ENCODE data around the gene SOS2.
"Not testable (repeated sequence)": the region's sequence is repeated elsewhere in the genome, so short reads cannot be mapped to it uniquely, and the experiment has no call there.

The SOS2 gene

GRCh38 chr14:50083467-50084337 is 147.7 kb downstream of the SOS2 start:
- Histone ChIP-seq H3K27me3 (ENCODE audit: insufficient read depth, low read length, poor library complexity, severe bottlenecking) (no peaks in the 10 kb centered on the region), H3K4me2 (ENCODE audit: low read depth, low read length, poor library complexity, severe bottlenecking) (no peak overlapping the region), H3K4me1 (ENCODE audit: insufficient read depth, low read length, poor library complexity, severe bottlenecking) (peaks cover 8% of the 10 kb centered on the region), H3K4me3 (ENCODE audit: low read length, poor library complexity, severe bottlenecking) (no peak overlapping the region), H3K36me3 (ENCODE audit: insufficient read depth, low read length) (no peaks in the 10 kb centered on the region), H3K9me2 (replicated peaks; ENCODE audit: low read depth, low read length) (no peaks in the 10 kb centered on the region), H4K20me1 (ENCODE audit: insufficient read depth, low read length, poor library complexity, severe bottlenecking) (no peaks in the 10 kb centered on the region), H2AFZ (ENCODE audit: low read length) (no peak overlapping the region), H3F3A (ENCODE audit: low read depth) (no peaks in the 10 kb centered on the region), H3K9me3 (ENCODE audit: insufficient read depth, low read depth, low read length) (no peaks in the 10 kb centered on the region), H3K9ac (ENCODE audit: low read depth, low read length, poor library complexity, severe bottlenecking) (no peak overlapping the region), H3K79me2 (ENCODE audit: insufficient read depth, low read length) (no peaks in the 10 kb centered on the region)
- TF ChIP-seq EZH2phosphoT487 (IDR thresholded peaks at IDR 0.05; ENCODE audit: borderline replicate concordance) = no peak
- TF ChIP-seq CTCF (conservative IDR thresholded peaks at IDR 0.05; ENCODE audit: low read length) = no peak

GRCh38 chr14:50082784-50083466 is 148.5 kb downstream of the SOS2 start:
- H2AFZ ChIP-seq (ENCODE audit: low read length) = no peak overlapping the region
- H4K20me1 ChIP-seq (ENCODE audit: insufficient read depth, low read length, poor library complexity, severe bottlenecking) = no peaks in the 10 kb centered on the region
- H3K4me2 ChIP-seq (ENCODE audit: low read depth, low read length, poor library complexity, severe bottlenecking) = no peak overlapping the region
- H3K9me2 ChIP-seq (replicated peaks; ENCODE audit: low read depth, low read length) = no peaks in the 10 kb centered on the region
- H3K79me2 ChIP-seq (ENCODE audit: insufficient read depth, low read length) = no peaks in the 10 kb centered on the region
- peaks cover 8% of the 10 kb centered on the region for H3K4me1 ChIP-seq (ENCODE audit: insufficient read depth, low read length, poor library complexity, severe bottlenecking)
- TF ChIP-seq EZH2phosphoT487 (IDR thresholded peaks at IDR 0.05; ENCODE audit: borderline replicate concordance) (no peak), CTCF (conservative IDR thresholded peaks at IDR 0.05; ENCODE audit: low read length) (no peak)
- H3K27me3 ChIP-seq (ENCODE audit: insufficient read depth, low read length, poor library complexity, severe bottlenecking) = no peaks in the 10 kb centered on the region
- no peaks in the 10 kb centered on the region for H3F3A ChIP-seq (ENCODE audit: low read depth)
- H3K36me3 ChIP-seq (ENCODE audit: insufficient read depth, low read length) = no peaks in the 10 kb centered on the region
- H3K9ac ChIP-seq (ENCODE audit: low read depth, low read length, poor library complexity, severe bottlenecking) = no peak overlapping the region
- H3K4me3 ChIP-seq (ENCODE audit: low read length, poor library complexity, severe bottlenecking) = no peak overlapping the region
- no peaks in the 10 kb centered on the region for H3K9me3 ChIP-seq (ENCODE audit: insufficient read depth, low read depth, low read length)

GRCh38 chr14:50082308-50082742 is 149.1 kb downstream of the SOS2 start:
- H3K4me3 ChIP-seq (ENCODE audit: low read length, poor library complexity, severe bottlenecking) = no peak overlapping the region
- H3K27me3 ChIP-seq (ENCODE audit: insufficient read depth, low read length, poor library complexity, severe bottlenecking) = no peaks in the 10 kb centered on the region
- no peaks in the 10 kb centered on the region for H4K20me1 ChIP-seq (ENCODE audit: insufficient read depth, low read length, poor library complexity, severe bottlenecking)
- H3K9me3 ChIP-seq (ENCODE audit: insufficient read depth, low read depth, low read length) = no peaks in the 10 kb centered on the region
- H2AFZ ChIP-seq (ENCODE audit: low read length) = no peak overlapping the region
- H3K9me2 ChIP-seq (replicated peaks; ENCODE audit: low read depth, low read length) = no peaks in the 10 kb centered on the region
- no peak overlapping the region for H3K9ac ChIP-seq (ENCODE audit: low read depth, low read length, poor library complexity, severe bottlenecking)
- no peaks in the 10 kb centered on the region for H3K79me2 ChIP-seq (ENCODE audit: insufficient read depth, low read length)
- TF ChIP-seq CTCF (conservative IDR thresholded peaks at IDR 0.05; ENCODE audit: low read length) (no peak), EZH2phosphoT487 (IDR thresholded peaks at IDR 0.05; ENCODE audit: borderline replicate concordance) (no peak)
- H3K36me3 ChIP-seq (ENCODE audit: insufficient read depth, low read length) = no peaks in the 10 kb centered on the region
- peaks cover 5% of the 10 kb centered on the region for H3K4me1 ChIP-seq (ENCODE audit: insufficient read depth, low read length, poor library complexity, severe bottlenecking)
- no peaks in the 10 kb centered on the region for H3F3A ChIP-seq (ENCODE audit: low read depth)
- H3K4me2 ChIP-seq (ENCODE audit: low read depth, low read length, poor library complexity, severe bottlenecking) = no peak overlapping the region

DNA sequence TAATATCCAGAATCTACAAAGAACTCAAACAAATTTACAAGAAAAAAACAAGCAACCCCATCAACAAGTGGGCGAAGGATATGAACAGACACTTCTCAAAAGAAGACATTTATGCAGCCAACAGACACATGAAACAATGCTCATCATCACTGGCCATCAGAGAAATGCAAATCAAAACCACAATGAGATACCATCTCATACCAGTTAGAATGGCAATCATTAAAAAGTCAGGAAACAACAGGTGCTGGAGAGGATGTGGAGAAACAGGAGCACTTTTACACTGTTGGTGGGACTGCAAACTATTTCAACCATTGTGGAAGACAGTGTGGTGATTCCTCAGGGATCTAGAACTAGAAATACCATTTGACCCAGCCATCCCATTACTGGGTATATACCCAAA is 152.3 kb downstream of the SOS2 start:
- H3K4me2 ChIP-seq (ENCODE audit: low read depth, low read length, poor library complexity, severe bottlenecking); H3K27me3 ChIP-seq (ENCODE audit: insufficient read depth, low read length, poor library complexity, severe bottlenecking); H2AFZ ChIP-seq (ENCODE audit: low read length); H3K9ac ChIP-seq (ENCODE audit: low read depth, low read length, poor library complexity, severe bottlenecking); H3K79me2 ChIP-seq (ENCODE audit: insufficient read depth, low read length); H3K9me3 ChIP-seq (ENCODE audit: insufficient read depth, low read depth, low read length); H3K9me2 ChIP-seq (replicated peaks; ENCODE audit: low read depth, low read length); H3K4me1 ChIP-seq (ENCODE audit: insufficient read depth, low read length, poor library complexity, severe bottlenecking); H3K36me3 ChIP-seq (ENCODE audit: insufficient read depth, low read length); H3K4me3 ChIP-seq (ENCODE audit: low read length, poor library complexity, severe bottlenecking); H4K20me1 ChIP-seq (ENCODE audit: insufficient read depth, low read length, poor library complexity, severe bottlenecking); H3F3A ChIP-seq (ENCODE audit: low read depth): not testable (repeated sequence)

DNA sequence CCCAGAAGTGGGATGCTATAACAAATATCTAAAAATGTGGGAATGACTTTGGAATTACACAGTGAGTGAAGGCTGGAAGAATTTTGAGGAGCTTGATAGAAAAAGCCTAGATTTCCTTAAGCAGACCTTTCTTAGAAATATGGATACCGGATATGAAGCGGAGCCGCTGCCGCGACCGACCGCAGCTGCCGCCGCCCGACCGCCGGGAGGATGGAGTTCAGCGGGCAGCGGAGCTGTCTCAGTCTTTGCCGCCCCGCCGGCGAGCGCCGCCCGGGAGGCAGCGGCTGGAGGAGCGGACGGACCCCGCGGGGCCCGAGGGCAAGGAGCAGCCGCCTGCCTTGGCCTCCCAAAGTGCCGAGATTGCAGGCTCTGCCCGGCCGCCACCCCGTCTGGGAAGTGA is 157.7 kb downstream of the SOS2 start:
- H3K9me3 ChIP-seq (ENCODE audit: insufficient read depth, low read depth, low read length); H3K79me2 ChIP-seq (ENCODE audit: insufficient read depth, low read length); H4K20me1 ChIP-seq (ENCODE audit: insufficient read depth, low read length, poor library complexity, severe bottlenecking); H3K4me3 ChIP-seq (ENCODE audit: low read length, poor library complexity, severe bottlenecking); H3K36me3 ChIP-seq (ENCODE audit: insufficient read depth, low read length); H3K4me1 ChIP-seq (ENCODE audit: insufficient read depth, low read length, poor library complexity, severe bottlenecking); H2AFZ ChIP-seq (ENCODE audit: low read length); H3K4me2 ChIP-seq (ENCODE audit: low read depth, low read length, poor library complexity, severe bottlenecking); H3F3A ChIP-seq (ENCODE audit: low read depth); H3K27me3 ChIP-seq (ENCODE audit: insufficient read depth, low read length, poor library complexity, severe bottlenecking); H3K9ac ChIP-seq (ENCODE audit: low read depth, low read length, poor library complexity, severe bottlenecking); H3K9me2 ChIP-seq (replicated peaks; ENCODE audit: low read depth, low read length): not testable (repeated sequence)

Data from Loucy (cell line).